Measurements from ENCODE around the gene CHST3.

GRCh38 chr10:71990706-71991269 is 26.6 kb downstream of the CHST3 start:
- no peak for TF ChIP-seq CTCF (IDR thresholded peaks at IDR 0.05)
- TF ChIP-seq POLR2AphosphoS5 (IDR thresholded peaks at IDR 0.05) = no peak
- TF ChIP-seq POLR2A (IDR thresholded peaks at IDR 0.05) = no peak

Measured in breast epithelium (tissue), 3 donors.